Stimulated activated CD4-positive, alpha-beta T cell treated with anti-CD3 and anti-CD28 coated beads, Interleukin-1b, Interleukin-23, amount 100 ng/mL, for 4 hours (primary cell): ENCODE data around the gene AP3S1.
"Not testable (repeated sequence)": the region's sequence is repeated elsewhere in the genome, so short reads cannot be mapped to it uniquely, and the experiment has no call there.

Experiments
- DNase-seq, 2 donors: peaks; one replicate each; pipeline ENCODE4 v3.0.0-alpha.2; 2020; ENCODE audit warnings: low read depth in 2 of 2

Gene AP3S1

DNA sequence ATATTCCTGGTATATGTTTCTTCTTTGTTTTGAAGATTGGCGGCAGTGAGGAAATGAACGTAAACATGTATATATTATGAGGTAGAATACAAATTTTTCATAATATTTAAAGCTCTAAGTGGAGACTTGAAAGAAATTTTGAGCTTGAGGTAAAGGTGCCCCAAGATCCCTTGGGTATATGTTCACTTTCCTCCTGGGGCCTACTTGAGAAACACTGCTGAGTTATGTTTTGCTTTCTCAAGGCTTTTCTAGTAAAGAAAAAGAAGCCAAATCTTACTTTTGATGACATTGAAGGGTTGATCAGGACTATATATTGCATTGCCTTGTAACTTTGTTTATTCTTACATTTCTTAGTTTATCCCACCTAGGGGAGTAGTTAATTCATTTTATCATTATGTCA, 30.7 kb downstream of the AP3S1 start:
- no peak for DNase-seq

DNA sequence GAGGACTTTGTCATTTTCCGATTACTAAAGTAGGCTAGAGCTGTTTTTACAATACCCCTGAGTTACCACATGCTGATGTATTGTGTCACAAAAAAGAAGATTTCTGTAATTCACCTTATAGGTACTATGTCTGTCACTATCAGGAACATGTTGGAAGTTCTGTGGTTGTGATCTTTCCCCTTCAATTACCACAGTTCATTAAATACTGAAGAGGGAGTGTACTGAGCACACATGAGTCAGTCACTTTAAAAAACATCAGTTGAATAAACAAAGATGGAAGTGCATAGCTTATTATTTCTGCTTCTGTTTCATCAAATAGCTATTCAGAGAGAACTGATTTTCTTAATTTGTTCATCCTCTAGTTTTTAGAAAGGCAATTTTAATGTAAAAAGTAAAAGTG, 31.7 kb downstream of the AP3S1 start:
- no peak for DNase-seq

DNA sequence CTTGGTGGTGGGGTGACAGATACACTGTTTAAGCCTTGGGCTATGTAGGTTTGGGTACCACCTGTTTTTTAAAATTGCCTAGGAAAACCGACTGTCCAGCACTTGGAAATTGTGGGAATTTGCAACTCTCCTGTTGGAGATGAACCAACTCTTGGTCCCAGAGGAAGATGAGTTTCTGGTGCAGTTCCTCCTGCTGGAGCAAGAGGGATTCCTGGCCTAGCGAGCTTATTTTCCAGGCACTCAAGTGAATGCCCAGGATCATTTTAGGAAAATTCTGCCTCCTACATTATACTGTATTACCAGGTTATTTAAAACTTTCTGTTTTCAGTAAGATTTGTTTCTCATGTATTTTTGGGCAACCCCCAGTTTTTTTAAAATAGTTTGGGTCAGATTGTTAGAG, 33.7 kb downstream of the AP3S1 start:
- no peak for DNase-seq

DNA sequence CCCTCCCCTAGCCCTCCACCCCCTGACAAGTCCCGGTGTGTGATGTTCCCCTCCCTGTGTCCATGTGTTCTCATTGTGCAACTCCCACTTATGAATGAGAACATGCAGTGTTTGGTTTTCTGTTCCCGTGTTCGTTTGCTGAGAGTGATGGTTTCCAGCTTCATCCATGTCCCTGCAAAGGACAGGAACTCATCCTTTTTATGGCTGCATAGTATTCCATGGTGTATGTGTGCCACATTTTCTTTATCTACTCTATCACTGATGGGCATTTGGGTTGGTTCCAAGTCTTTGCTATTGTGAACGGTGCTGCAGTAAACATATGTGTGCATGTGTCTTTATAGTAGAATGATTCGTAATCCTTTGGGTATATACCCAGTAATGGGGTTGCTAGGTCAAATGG, 35.6 kb downstream of the AP3S1 start:
- DNase-seq: not testable (repeated sequence)

DNA sequence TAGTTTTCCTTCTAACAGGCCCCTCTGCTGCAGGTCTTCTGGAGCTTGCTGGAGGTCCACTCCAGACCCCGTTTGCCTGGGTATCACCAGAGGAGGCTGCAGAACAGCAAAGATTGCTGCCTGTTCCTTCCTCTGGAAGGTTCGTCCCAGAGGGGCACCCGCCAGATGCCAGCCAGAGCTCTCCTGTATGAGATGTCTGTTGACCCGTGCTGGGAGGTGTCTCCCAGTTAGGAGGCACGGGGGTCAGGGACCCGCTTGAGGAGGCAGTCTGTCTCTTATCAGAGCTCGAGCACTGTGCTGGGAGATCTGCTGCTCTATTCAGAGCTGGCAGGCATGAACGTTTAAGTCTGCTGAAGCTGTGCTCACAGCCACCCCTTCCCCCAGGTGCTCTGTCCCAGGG, 40.7 kb downstream of the AP3S1 start:
- DNase-seq: not testable (repeated sequence)

DNA sequence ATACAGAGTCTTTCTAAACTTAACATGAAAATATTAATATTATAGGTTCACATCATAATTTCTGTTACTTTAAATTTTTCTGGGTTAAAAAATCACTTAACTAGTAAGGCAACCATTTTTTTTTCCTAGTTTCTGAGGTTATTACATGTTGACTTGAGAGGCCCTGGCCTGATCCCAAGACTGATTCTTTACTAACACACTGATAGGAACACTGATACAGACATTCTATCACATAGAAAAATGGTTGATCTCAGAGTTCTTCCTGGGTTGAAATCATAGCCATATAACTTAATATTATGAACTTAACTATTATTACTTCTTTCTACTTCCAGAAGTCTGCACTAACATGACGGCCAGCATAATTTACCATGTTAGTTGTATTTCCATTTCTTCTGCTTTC, 43.0 kb downstream of the AP3S1 start:
- DNase-seq: no peak

DNA sequence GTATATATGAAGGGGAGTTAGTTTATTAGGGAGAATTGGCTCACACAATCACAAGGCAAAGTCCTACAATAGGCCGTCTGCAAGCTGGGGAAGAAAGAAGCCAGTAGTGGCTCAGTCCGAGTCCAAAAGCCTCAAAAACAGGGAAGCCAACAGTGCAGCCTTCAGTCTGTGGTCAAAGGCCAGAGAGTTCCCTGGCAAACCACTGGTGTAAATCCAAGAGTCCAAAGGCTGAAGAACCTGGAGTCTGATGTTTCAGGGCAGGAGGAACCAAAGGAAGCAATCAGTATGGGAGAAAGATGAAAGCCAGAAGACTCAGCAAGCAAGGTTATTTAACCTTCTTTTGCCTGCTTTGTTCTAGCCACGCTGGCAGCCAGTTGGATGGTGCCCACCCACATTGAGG, 43.5 kb downstream of the AP3S1 start:
- DNase-seq: not testable (repeated sequence)

DNA sequence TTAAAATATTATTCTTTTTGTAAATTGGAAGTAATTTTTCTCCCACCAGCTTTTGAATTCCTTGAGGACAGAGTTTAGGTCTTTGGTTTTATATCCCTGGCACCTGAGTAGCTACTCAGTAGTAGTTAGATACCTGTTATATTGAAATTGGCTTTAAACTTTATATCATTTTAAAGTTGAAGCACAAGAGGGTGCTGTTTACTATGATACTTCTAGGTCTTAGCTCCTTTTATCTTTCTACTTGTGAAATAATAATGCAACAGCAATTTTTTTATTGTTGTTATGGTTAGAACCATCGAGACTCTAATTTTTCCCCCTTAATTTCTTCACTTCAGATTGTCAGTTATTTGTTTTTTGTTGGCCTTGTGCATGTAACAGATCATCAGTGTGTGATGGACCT, 46.3 kb downstream of the AP3S1 start:
- DNase-seq: no peak

DNA sequence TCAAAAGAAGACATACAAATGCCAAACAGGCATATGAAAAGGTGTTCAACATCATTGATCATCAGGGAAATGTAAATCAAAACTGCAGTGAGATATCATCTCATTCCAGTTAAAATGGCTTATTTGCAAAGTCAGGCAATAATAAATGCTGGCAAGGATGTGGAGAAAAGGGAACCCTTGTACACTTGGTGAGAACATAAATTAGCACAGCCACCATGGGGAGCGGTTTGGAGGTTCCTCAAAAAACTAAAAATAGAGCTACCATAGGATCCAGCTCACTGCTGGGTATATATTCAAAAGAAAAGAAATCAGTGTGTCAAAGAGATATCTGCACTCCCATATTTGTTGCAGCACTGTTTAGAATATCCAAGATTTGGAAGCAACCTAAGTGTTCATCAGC, 50.3 kb downstream of the AP3S1 start:
- DNase-seq: no peak

DNA sequence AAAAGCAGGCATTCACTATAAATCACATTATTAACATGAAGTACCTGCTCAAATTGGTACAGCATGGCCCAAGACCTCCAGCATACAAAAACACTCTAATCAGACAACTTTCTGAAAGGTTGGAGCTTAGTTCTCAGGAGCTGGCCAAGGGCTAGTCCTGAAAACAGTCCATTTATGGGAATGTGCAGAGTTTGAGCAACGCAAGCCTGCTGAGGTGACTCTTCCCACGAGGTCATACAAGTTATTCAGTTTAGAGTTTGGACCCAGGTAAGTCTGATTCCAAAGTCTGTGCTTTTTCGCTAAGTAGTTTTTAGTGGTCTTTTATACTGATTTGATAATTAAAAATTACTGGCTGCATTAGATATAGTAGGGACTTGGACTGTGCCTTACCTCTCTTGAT, 52.6 kb downstream of the AP3S1 start:
- no peak for DNase-seq

DNA sequence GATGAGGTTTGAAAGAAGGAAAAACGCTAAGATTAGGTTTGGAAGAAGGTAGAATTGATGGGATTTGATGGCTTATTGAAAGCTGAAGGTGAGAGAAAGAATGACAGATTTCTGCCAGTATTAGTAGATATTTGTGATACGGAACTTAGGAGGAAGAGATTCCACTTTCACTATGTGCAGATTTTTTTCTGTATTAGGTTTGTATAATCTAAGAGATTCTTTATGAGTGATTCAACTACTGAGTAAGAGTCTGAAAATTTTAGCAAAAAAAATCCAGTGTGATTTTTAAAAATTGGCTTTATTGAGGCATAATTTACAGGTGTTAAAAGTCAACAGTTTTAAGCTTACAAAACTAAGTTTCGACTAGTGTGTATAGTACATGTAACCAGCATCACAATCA, 54.1 kb downstream of the AP3S1 start:
- no peak for DNase-seq

DNA sequence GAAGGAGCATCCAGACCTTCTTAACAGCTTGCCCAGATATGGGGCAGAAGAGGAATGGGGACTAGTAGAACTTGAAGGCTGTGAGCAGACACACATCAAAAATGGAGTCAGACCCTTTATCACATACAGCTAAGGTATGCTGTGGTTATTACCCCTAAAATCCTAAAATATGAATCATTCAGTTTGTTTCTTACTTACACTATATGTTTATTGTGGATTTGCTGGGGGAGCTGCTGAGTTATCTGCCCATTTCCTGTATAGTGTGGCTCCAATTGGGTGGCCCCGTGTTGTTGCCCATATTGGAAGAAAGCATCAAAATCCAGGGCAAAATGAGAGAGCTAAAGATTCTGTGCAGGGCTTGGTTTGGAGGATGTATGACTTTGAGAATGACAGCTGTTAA, 56.9 kb downstream of the AP3S1 start:
- DNase-seq: no peak

DNA sequence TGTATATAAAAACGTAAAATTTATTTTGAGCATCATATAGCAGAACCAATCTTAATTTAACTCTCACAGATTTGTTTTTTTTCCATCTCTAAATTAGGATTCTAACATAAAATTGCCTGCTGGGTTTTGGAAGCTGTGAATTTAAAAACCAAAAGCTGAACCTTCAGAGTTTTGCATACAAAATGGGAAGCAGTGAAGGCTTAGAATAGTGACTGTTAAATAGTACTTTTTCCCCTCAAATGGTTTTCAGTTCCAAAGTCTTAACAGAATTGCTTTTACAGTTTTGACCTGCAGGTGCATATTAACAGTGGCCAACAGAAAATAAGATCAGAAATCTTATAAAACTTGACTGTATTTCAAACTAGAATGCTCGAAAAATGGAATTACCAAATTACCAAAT, 65.4 kb downstream of the AP3S1 start:
- DNase-seq: no peak

DNA sequence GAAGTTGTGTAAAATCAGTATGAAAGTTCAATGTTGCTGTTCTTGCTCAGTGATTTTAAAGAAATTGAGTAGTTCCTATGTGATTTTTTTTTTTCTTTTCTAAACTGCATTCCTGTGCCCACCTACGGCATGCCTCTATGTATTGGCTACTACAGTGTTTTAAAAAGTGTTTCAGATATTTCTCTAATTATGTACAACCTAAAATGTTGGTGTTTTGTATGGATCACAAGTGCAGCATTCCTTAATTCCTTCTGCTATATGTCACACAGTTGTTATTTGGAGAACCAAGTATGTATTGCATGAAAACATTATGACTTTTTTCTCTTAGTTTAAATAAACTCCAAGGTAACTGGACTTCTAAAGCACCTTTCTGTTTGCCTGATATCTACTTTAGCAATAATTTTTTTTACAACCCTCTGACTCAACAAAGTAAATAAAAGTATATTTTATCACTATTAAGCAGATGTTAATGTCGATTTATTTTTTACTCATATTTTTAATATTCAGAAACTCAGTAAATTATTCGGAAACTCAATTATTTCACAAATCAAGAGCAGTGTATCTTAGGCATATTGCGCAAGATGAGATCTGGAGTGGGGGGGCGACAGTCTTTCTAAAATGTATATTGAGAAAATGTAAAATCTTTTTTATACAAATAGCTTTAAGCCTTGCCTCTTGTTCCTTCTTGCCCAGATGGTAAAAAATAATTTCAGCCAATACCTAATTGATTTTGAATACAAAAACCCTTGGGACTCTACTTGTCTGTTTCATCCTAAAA, 72.1 kb downstream of the AP3S1 start:
- not testable (repeated sequence) for DNase-seq

DNA sequence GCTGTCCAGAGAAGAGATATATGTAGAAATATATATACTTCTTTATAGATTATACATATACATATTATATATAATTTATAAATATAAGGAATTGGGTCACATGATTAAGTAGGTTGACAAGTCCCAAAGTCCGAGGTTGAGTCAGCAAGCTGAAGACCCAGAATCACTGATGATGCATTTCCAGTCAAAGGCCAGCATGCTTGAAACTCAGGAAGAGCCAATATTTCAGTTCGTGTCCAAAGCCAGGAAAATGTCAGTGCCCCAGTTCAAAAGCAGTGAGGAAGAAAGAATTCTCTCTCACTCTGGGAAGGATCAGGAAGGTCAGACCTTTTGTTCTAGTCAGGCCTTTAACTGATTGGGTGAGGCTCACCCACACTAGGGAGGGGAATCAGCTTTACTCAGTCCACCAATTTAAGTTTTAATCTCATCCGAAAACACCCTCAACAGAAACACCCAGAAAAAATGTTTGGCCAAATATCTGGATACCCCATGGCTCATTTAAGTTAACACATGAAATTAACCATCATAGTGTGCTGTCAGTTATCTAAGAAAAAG, 78.5 kb downstream of the AP3S1 start:
- DNase-seq: no peak

DNA sequence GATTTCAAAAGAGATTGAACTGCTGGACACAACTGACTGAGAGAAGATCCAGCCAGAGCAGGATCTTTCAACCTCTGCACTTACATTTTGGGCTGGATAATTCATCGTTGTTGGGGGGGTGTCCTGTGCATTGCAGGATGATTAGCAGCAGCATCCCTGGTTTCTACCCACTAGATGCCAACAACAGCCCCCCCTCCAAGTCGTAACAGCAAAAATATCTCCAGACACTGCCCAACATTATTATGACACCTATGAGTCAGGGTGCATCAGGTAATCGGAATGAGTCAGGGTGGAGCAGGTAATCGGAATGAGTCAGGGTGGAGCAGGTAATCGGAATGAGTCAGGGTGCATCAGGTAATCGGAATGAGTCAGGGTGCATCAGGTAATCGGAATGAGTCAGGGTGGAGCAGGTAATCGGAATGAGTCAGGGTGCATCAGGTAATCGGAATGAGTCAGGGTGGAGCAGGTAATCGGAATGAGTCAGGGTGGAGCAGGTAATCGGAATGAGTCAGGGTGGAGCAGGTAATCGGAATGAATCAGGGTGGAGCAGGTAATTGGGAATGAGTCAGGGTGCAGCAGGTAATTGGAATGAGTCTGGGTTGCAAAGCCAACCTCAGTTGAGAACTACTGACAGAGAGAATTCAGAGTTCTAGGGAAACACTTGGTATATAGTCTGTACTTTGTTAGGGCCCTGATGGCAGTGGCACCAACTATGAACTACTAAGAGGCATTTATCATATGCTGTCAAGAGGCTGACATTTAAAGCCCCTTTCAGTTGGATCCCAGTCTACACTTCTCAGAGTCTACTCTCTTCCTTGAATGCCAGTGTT, 87.1 kb downstream of the AP3S1 start:
- DNase-seq: not testable (repeated sequence)

DNA sequence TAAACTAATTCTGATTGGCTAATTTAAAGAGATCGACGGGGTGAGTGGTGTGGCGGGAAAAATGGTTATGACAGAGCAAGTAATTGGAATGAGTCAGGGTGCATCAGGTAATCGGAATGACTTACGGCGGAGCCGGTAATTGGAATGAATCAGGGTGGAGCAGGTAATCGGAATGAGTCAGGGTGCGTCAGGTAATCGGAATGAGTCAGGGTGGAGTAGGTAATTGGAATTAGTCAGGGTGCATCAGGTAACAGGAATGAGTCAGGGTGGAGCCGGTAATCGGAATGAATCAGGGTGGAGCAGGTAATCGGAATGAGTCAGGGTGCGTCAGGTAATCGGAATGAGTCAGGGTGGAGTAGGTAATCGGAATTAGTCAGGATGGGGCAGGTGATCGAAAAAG, 88.4 kb downstream of the AP3S1 start:
- not testable (repeated sequence) for DNase-seq

DNA sequence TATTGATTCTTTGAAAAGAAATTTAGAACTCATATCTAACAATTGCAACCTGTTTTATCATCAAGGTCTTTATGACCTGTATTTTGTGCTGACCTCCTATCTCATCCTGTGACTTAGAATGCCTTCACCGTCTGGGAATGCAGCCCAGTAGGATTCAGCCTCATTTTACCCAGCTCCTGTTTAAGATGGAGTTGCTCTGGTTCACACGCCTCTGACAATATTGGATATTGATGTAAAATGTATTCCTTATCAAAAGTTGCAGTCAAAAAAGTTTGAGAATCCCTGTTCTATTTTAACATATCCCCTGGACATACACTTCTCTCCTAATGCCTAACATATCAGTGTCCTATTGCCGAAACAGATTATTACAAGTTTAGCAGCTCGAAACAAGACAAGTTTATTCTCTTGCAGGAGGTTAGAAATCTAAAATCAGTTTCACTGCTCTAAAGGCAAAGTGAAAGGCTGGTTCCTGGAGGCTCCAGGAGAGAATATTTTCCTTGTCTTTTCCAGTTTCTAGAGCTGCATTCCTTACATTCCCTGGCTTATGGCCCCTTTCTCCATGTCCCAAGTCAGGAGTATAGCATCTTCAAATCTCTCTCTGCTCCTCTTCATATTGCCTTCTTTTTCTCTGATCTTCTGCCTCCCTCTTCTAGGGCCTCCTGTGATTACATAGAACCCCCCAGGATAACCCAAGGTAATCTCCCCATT, 89.0 kb downstream of the AP3S1 start:
- no peak for DNase-seq

DNA sequence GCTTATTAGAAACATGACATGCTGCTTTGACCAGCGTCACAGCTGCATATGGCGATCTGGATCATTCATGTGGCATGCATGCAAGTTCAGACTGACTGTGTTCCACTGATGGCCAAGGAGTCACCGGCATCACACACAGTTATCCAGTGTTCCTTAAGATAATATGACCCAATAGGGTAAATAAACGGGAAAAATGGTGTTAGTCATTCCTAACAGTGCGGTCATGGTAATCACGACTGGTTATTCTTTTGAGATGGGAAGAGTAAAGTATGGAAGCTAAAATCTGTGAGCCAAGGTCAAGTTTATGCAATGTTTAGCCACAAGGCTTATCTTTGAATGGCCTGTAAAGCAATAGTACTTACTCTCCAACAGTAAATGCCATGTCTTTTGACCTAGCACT, 91.3 kb downstream of the AP3S1 start:
- DNase-seq: no peak

DNA sequence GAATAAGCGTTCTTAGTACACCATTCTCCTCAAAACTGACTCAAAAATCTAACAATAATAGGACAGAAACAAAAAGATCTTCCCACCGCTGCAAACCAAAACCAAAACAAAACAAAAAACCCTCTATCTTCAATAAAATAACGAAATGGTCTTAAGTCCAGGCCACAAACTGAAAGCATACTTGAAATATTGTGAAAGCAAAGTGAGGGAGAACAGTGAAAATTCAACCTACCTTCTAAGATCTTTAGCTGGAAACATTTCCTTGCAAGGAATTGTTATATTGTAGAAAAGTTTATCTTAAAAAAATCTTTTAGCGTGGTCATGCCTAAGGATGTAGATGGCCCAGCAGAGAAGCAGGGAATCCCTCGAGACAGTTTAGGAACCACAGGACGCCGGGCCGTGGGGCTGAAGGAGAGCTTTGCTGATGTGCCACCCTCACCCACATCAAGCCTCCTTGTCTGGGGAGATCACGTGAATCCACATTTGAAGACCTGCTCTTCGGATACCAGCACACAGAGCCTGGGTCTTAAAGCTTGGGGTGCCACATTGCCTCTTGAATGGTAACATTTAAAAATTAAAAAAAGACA, 92.7 kb downstream of the AP3S1 start:
- DNase-seq: no peak

DNA sequence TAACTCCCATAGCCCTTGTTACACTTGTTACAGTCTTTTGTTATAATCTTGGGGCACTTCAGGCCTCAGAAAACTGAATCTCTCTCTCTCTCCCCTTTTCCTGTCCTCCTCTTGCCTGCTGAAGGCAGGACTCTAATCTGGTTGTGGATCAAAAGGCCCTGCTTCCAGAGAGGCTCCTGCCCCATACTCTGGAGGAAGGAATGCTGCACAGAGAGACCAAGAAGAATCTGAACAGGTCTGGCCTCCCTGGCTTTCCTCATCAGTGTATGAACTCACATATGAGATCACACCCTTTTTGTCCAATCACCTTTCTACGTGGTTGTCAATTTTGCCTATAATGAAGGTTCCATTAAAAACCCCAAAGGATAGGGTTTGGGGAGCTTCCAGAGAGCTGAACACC, 94.3 kb downstream of the AP3S1 start:
- no peak for DNase-seq

DNA sequence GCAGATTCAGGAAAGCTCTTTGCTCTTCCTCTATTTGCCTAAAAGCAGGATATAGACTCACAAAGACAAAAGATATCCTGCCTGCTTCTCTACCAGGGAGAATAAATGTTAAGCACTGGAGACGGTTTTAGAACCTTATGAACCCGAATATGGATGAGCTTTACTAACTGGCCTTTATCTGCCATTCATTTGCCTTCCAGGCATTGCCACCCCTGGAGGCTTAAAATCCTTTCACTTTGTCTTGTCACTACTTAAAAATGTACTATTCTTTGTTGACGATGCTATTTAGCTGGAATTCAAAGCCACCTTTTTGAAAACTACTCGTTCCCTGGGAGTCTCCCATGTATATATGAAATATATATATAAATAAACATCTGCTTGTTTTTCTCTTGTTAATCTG, 97.3 kb downstream of the AP3S1 start:
- DNase-seq: no peak
